GM12891 (cell line): ENCODE data around the gene OR2F1.

Experiments
- POLR2A ChIP-seq: IDR thresholded peaks from 2 replicates; pipeline ENCODE4 v1.6.1; 2011; ENCODE audit warnings: low read depth, low read length, control low read depth
- POLR2AphosphoS5 ChIP-seq: IDR thresholded peaks from 2 replicates; pipeline ENCODE4 v1.6.1; 2011; ENCODE audit warnings: low read depth, low read length, control low read depth
- SPI1 ChIP-seq: IDR thresholded peaks from 2 replicates; pipeline ENCODE4 v1.6.1; 2011; ENCODE audit warnings: low read depth, low read length, control low read depth

DNA sequence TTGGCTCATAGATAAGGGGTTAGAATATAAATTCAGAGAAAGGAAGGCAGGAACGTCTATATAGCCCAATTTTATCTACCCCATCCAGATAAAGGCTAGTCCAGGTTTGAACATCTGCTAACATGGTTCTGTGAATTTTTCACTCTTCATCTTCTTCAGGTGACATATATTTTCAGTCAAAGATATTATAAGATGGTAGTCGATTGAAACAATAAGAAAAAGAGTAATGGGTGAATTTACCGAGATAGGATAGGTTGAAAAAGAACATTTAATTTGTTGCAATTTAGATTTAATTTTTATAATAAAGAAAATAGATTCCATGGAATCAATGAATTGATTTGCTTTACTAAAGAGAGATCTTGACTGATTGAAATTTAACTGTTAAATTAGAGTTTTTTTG lies at the start of gene OR2F1:
- TF ChIP-seq POLR2AphosphoS5 (no peak), SPI1 (no peak), POLR2A (no peak)
